ENCODE measurements around the gene TMEM235.

Gene TMEM235

DNA sequence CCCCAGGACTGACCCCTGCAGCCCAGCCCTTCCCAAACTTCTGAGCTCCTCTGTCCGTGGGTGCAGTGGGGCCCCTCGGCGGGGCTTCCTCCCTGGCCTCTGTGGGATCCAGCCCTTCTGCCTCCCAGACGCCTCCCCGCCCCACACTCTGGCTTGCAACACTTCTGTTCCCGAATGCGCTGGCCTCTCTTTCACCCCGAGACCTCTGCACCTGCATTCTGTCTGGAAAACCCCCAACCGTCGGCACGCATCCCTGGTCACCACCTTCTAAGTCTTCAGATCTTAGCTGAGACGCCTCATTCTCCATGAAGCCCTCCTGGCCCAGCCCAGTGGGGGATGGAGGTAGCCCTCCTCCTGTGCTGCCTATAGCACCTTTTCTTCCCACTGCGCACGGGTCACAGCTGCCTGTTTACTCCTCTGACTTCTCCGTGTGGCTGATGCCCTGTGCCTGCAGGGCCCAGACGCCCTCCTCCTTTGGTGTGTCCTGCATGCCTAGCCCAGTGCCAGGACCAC lies 26.4 kb downstream of the TMEM235 start:
- H3K4me3 ChIP-seq (ENCODE audit: low read depth, low read length), result no peak overlapping the region
- TF ChIP-seq, protein P1, sequence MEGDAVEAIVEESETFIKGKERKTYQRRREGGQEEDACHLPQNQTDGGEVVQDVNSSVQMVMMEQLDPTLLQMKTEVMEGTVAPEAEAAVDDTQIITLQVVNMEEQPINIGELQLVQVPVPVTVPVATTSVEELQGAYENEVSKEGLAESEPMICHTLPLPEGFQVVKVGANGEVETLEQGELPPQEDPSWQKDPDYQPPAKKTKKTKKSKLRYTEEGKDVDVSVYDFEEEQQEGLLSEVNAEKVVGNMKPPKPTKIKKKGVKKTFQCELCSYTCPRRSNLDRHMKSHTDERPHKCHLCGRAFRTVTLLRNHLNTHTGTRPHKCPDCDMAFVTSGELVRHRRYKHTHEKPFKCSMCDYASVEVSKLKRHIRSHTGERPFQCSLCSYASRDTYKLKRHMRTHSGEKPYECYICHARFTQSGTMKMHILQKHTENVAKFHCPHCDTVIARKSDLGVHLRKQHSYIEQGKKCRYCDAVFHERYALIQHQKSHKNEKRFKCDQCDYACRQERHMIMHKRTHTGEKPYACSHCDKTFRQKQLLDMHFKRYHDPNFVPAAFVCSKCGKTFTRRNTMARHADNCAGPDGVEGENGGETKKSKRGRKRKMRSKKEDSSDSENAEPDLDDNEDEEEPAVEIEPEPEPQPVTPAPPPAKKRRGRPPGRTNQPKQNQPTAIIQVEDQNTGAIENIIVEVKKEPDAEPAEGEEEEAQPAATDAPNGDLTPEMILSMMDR (IDR thresholded peaks at IDR 0.05; ENCODE audit: low read depth, low read length), result no peak

DNA sequence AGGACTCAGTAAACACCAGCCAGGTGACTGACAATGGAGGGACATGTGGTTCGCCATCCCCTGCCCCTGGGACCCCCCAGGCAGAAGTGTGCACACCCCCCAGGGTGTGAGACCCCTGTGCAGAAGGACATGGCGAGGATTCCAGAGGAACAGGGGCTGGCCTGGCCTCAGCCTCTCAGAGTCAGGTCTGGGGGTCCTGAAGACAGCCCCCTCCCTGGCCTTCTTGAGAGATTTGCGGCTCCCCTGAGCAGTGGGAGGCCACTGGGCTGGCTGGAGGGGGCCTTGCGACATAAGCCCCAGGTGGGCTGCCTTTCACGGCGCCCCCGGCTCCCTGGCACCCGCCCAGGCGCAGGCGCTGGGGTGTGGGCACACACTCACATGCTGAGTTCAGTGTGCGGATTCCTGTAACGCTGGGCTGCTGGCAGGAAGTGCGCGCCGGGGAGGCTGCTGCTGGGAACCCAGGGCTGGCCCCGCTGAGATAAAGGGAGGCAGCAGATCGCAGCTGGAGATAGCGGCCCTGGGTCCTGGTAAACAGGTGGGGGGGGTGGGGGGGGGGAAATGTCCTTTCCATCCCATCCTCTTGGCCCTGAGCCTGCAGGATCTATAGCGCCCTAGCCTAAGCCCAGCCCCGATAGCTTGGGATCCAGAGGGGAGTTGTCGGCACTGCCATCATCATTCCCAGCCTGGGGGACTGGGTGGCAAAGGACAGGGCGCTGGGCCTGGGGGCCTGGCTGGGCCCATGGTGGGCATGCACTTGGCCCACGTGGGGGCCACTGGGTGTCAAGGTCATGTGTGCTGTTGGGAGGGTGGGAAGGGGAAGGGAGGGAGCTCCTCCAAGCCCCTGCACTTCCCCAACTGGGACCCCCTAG lies 27.1 kb downstream of the TMEM235 start:
- TF ChIP-seq, protein P1 (IDR thresholded peaks at IDR 0.05; ENCODE audit: low read depth, low read length), result no peak
- H3K4me3 ChIP-seq (ENCODE audit: low read depth, low read length), result no peak overlapping the region

- no peak overlapping the region for H3K4me3 ChIP-seq (ENCODE audit: low read depth, low read length)
- TF ChIP-seq, protein P1 (IDR thresholded peaks at IDR 0.05; ENCODE audit: low read depth, low read length), result no peak
Observed at GRCh38 chr17:78259192-78259554, 27.7 kb downstream of the TMEM235 start.

- TF ChIP-seq, protein P1 (IDR thresholded peaks at IDR 0.05; ENCODE audit: low read depth, low read length), result no peak
- H3K4me3 ChIP-seq (ENCODE audit: low read depth, low read length), result no peak overlapping the region
Observed at GRCh38 chr17:78263063-78263735, 31.8 kb downstream of the TMEM235 start.

- TF ChIP-seq, protein P1 (IDR thresholded peaks at IDR 0.05; ENCODE audit: low read depth, low read length), result no peak
- no peak overlapping the region for H3K4me3 ChIP-seq (ENCODE audit: low read depth, low read length)
Observed at GRCh38 chr17:78263736-78264340, 32.4 kb downstream of the TMEM235 start.

GRCh38 chr17:78264590-78264989 lies 33.2 kb downstream of the TMEM235 start:
- H3K4me3 ChIP-seq (ENCODE audit: low read depth, low read length), result no peak overlapping the region

More at GRCh38 chr17:78264590-78264989, 33.2 kb downstream of the TMEM235 start:
- TF ChIP-seq, protein P1 (IDR thresholded peaks at IDR 0.05; ENCODE audit: low read depth, low read length), result no peak

Measured in WI38 (cell line).